NCI-H345 (cell line): ENCODE results near the gene MEGF6.
"Not testable (repeated sequence)": the region's sequence is repeated elsewhere in the genome, so short reads cannot be mapped to it uniquely, and the experiment has no call there.

Experiments used
- DNase-seq: peaks from one replicate; lab custom pipeline; 2025; lab: John Stamatoyannopoulos, UW

Gene MEGF6

DNA sequence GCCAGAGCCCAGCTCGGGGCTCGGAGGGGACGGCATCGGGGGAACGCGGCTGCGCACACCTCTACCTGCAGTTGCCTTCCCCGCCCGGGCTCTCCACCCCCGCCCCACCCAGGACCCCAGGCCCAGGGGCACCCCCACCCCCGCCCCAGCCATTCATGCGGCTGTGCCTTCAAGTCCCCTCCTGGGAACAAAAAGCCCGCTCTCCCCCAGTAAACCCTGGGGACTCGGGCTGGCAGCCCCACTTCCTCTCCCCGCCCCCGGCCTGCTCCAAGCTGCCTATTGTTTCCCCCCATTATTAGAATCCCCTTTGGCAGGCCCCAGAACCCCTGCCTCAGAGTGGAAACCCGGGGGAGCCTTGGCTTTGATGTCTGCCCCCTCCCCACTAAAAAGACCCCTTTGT is 18.0 kb downstream of the MEGF6 start:
- no peak for DNase-seq

DNA sequence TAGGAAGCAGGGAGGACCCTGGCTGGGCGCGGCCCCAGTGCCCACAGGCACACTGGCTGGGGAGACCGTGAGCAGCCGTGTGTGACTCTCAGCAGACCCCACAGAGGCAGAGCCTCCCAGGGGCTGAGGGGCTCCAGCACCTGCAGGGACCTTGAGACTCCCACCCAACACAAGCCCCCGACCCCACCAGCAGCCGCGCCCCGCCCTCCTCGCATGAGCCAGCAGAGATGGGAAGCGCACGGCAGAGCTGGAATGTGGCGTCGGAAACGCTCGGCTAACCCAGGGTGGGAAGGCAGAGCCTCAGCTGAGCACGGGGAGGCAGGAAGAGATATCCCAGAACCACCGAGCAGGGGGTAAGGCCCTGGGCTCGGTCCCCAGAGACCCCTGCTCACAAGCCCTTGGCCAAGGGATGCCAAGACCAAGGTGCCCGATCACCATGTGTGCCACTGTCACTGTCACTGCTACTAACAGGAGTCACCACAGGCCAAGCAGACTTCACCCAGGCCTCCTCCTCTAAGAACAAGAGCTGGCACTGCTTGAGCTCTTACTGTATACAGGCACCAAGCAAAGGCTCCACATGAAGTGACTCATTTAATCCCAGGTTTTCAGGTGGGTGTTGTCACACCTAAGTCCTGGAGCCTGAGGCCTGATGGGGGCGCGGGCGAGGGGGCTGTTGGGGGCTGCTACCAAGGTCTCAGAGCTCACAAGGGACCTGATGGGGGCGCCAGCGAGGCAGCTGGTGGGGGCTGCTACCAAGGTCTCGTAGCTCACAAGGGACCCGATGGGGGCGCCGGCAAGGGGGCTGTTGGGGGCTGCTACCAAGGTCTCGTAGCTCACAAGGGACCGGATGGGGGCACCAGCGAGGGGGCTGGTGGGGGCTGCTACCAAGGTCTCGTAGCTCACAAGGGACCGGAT is 20.1 kb downstream of the MEGF6 start:
- DNase-seq = no peak

DNA sequence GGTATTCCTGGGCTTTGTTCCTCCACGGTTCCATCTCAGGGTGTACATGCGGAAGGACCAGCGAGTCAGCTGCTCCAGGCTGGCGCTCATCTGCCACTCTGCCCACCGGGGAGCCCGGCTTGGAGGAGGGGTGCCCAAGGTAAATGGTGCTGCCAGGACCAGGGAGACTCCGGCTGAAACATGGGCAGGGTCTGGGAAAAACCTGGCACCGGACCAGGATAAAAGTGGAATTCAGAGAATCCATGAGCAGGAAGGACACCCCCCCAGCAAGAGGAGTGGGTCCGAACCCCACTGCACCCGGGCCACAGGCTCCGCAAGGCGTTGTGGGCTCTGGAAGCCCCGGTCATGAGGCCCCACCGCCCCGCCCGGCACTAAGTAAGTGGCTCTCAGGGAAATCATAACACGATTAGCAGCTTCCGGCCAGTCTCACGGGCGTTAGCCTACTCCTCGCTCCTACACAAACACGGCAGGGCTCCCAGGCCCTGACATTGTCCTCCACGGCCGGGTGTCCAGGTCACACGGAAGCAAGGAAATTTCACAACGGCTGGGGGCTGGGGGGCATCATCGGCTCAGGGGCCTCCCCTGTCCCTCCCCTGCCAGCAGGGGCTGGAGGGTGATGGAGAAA is 21.1 kb downstream of the MEGF6 start:
- no peak for DNase-seq

DNA sequence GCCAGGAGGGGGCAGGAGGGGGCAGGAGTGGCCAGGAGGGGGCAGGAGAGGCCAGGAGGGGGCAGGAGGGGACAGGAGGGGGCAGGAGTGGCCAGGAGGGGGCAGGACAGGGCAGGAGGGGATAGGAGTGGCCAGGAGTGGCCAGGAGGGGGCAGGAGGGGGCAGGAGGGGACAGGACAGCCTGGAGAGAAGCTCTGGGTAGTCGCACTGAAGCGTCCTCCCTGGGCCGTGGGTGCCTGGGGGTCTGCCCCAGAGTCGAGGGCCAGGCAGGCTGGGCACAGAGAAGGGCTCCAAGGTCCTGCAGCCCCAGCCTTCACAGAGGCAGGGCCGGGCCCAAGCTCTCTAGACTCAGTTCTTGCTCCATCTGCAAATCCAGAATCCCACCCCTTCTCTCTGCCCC is 22.9 kb downstream of the MEGF6 start:
- DNase-seq = no peak

DNA sequence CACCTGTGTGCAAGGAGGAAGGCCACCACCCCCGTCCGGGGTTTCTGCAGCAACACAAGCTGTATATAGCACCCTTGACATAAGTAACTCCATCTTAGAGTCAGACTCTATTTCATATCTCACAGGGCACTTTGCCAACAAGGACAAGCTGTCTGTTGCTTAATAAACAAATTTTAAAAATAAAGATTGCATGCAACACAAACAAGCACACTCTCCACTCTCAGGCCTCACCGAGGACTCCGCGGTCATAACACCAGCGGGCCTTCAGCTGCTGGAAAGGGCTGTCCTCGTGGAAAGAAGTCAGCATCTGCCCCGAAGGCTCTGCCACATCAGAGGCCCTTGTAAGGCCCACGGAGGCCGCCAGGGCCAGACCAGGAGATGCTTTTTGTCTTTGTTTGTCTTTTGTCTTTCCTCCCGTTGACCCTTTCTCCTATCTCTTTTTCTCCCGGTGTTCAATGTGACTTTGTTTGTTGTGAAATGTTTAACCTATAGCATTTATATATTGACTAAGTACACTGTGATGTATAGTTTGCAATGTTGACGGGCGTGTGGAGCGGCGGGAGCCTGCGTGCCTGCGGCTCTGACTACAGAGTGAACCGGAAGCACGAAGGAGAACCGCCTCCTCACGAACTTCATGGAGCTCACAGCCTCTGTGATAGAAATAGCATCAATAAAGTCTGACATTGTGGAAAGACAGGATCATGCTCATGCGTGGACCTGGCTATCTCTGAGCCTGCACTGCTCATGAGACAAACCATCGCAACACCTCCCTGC is 24.1 kb downstream of the MEGF6 start:
- no peak for DNase-seq

DNA sequence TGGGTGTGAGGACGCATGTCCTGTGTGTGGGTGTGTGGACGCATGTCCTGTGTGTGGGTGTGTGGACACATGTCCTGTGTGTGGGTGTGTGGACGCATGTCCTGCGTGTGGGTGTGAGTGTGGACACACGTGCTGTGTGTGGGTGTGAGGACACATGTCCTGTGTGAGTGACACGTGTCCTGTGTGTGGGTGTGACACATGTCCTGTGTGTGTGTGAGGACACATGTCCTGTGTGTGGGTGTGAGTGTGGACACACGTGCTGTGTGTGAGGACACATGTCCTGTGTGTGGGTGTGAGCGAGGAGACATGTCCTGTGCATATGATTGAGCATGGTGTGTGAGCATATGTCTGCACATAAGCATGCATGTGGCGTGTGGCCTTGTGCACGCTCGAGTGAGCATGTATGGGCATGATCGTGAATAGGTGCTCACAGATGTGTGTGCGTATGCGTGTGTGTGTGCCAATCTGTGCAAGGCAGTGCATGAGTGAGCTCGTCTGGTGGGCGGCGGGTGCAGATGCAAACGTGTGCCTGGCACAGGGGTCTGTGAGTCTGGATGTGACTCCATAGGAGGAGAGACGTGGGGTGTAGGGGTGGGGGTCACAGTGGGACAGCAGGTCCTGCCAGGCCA is 25.3 kb downstream of the MEGF6 start:
- DNase-seq = no peak

DNA sequence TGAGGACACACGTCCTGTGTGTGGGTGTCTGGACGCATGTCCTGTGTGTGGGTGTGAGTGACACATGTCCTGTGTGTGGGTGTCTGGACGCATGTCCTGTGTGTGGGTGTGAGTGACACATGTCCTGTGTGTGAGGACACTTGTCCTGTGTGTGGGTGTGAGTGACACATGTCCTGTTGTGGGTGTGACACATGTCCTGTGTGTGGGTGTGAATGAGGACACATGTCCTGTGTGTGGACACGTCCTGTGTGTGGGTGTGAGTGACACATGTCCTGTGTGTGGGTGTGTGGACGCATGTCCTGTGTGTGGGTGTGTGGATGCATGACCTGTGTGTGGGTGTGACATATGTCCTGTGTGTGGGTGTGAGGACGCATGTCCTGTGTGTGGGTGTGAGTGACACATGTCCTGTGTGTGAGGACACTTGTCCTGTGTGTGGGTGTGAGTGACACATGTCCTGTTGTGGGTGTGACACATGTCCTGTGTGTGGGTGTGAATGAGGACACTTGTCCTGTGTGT is 25.9 kb downstream of the MEGF6 start:
- not testable (repeated sequence) for DNase-seq

DNA sequence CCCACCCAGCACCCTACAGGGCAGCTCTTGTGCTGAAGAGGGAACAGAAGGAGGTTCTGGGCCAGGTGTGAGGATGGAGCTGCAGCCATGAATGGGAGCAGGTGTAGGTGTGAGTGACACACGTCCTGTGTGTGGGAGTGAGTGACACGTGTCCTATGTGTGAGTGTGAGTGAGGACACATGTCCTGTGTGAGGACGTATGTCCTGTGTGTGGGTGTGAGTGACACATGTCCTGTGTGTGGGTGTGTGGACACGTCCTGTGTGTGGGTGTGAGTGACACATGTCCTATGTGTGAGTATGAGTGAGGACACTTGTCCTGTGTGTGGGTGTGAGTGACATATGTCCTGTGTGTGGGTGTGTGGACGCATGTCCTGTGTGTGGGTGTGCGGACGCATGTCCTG is 26.4 kb downstream of the MEGF6 start:
- DNase-seq = no peak

DNA sequence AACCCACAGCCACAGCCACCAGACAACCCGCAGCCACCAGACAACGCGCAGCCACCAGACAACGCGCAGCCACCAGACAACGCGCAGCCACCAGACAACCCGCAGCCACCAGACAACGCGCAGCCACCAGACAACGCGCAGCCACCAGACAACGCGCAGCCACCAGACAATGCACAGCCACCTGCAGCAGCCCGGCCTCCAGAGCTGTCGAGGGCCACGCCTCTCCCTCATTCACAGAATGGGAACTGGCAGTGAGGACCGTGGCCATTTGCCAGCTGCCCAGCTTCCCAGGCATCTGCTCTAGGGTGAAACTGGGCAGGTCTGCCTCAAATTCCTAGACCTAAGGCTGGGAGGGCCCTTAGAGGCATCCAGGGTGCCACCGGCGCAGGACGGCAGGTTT is 27.6 kb downstream of the MEGF6 start:
- DNase-seq = peak; percentile 27

DNA sequence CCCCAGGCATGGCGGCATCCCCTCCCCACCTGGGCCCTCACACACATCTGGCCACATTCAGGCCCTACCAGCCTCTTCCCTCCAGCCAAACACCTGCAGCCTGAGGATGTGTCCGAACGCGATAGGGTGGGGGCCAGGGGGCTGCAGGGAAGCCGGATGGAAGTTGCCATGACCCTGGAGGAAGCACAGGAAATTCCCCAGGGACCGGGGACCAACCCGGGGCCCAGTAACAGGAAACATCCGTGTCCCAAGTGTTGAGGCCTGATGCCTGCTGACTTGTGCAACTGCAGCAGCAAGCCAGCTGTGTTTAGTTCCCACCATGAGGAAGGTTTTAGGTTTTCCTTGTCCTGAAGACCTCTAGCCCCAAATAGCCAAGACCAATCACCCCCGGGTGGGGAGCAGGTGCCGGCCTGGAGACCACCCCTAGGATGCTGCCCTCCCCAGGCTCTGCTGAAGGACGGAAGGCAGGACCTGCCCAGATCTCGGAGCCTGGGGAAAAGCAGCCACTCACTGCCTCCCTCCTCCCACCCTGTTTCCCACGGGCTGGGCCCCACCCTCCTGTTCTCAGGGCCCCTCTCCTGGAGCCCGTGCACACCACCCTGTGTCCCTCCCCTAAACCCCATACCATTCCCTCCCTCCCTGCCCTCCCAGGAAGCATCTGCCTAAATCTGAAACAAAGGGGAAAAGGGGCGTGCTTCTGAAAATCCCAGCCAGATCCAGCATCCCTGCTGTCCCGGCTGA is 29.8 kb downstream of the MEGF6 start:
- DNase-seq = no peak

DNA sequence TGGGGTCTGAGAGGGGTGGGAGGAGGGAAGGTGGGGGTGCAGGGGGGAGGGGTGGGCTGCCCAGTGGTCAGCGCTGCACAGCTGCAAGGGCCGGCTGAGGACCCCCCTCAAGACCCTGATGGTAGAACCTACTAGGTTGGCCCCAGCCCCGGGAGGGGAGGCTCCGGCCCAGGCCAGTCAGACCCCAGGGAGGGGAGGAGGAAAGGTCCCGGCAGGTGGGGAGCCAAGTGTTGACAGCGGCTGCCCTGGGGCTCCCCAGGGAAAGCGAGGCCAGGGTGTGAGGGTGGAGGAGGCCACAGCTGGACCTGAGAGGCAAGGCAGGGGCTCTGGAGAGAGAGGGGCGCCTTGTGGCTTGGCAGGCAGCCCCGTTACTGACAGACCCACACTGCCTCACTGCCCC is 31.1 kb downstream of the MEGF6 start:
- DNase-seq = no peak

DNA sequence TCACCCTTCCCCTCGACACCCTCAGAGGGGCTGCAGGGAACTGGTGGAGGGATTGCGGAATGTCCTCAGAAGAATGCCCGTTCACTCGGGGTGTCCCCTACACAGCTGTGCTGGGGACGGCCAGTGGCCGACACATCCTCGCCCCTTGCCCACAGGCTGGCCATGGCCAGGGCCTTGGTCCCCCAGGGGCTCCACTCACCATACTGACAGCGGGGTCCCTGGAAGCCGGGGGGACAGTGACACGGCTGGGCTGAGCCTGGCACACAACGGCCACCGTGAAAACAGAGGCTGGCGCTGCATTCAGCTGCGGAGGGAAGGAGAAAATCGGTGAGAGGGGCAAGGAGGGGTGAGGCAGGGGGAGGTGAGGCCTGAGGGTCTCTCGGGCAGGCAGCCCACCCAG is 31.7 kb downstream of the MEGF6 start:
- no peak for DNase-seq

DNA sequence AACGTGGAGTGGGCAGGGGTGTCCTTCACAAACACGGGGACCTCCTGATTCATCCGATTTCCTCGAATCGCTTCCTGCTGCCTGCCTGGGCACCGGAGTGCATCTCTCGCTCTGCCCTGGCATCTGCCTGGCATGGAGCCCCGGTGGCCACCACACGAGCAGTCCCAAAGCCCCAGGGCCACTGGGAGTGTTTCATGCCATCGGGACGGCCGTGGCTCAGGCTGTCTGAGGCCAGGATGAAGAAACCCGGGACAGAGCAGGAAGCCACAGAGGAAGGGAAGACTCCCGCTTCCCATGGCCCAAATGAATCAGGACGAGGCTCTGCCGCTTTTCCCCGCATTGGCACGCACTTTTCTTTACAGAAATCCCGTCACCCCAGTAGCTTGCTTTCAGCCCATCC is 32.4 kb downstream of the MEGF6 start:
- no peak for DNase-seq

DNA sequence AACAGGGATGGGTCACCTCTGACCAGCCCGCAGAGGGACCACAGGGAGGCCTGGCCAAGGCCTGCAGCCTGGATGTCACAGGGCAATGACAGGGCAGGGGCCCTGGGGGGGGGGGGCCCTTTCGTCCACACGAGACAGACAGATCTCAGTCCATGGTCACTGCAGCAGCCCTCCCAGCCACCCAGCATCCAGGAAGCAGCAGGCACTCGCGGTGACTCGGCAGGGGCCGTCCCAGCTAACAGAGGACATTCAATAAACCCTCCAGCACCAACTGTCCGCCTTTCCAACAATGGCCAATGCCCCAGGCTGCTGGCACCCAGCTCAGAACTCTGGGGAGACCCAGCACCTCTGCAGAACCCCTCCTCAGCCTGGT is 32.9 kb downstream of the MEGF6 start:
- no peak for DNase-seq

DNA sequence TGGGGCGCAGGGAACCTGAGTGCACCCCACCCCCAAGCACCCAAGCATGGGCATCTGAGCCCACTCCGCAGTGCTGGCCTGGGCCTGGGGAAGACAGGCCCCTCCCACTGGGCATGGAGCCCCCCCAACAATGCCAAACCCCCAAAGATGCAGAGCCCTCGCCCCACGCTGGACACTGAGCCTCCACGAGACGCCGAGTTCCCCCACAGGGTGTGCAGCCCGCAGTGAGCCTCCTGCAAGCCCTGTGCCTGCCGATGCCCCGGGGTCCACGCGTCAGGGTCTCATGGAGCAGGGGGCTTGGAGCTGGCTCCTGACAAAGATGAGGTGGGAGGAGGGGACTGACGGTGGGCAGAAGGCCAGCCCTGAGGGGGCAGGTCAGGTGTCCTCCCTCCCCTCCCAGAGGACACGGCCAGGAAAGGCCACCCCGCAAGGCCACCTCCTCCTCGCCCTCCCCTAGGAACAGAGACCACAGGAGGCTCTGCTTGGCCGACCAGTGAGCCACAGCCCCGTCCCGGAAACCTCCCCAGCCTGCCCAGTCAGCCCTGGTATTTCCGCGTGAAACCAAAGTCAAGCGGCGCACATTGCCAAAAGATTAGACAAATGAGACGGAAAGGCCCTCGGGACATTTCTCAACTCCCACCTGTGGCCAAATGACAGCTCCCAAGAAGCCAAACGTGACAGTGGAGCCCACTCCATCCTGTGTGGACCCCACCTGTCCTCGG is 33.4 kb downstream of the MEGF6 start:
- no peak for DNase-seq

DNA sequence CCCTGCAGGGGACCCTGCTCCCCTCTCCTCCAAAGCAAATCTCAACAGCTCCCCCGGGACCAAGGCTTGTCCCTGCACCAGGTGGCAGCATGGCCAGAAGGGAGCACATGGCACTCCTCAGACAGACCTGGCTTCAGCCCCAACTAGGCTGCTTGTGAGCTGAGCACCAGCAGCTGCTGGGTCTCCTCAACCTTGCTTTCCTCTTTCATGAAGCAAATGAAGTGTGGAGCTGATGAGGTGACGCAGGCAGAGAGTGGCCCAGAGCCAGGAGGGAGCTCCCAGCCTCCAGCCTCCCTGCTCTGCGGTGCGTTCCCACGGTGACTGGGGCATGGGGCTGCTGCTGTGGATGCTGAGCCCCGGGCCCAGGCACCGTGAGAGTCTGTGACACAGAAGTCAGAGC is 34.0 kb downstream of the MEGF6 start:
- DNase-seq = peak; percentile 68

DNA sequence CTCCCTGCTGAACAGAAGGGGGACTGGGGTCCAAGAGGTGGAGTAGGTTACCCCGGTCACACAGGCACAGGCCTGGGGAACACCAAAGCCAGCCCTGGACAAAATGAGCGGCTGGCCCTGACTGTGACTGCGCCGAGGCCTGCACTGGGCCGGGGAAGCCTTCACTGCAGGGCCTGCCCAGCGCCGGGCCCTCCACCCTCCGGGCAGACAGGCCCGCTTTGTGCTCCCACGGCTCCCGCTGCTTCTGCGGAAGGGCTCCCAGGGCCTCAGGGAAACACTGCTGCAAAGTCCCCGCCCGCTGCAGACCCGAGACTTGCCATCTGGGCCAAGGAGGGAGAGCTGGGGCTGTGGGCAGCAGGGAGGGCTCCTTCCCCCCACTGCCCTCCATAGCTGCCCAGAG is 35.3 kb downstream of the MEGF6 start:
- no peak for DNase-seq

DNA sequence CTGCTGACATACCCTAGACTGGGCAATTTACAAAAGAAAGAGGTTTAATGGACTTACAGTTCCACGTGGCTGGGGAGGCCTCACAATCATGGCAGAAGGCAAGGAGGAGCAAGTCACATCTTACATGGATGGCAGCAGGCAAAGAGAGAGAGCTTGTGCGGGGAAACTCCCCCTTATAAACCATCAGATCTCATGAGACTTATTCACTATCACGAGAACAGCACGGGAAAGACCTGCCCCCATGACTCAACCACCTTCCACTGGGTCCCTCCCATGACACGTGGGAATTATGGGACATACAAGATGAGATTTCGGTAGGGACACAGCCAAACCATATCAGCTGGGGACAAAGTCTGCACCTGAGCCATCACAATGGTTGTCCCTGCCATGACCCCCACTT is 35.8 kb downstream of the MEGF6 start:
- DNase-seq = not testable (repeated sequence)

DNA sequence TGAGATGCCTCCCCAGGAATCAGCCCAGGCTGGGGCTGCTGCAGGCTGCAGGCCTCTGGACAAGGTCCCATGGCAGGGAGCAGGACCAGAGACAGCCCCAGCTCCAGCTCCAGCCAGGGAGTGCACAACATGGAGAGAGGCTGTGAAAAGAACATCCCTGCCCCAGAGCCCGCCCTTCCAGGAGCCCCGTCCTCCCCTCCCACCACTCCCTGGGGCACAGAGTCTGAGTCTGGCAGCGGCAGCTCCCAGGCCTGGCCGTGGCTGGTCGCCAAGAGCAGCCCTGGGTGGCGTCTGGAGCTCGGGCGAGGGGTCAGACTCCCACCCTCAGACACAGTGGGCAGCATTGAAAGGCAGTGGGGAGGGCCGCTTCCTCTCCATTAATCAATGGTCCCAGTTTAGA is 37.8 kb downstream of the MEGF6 start:
- DNase-seq = no peak

DNA sequence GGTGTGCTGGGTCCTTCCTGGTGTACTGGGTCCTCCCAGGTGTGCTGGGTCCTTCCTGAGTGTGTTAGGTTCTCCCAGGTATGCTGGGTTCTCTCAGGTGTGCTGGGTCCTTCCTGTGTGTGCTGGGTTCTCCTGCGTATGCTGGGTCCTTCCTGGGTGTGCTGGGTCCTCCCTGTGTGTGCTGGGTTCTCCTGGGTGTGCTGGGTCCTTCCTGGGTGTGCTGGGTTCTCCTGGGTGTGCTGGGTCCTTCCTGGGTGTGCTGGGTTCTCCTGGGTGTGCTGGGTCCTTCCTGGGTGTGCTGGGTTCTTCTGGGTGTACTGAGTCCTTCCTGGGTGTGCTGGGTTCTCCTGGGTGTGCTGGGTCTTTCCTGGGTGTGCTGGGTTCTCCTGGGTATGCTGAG is 38.7 kb downstream of the MEGF6 start:
- DNase-seq = not testable (repeated sequence)

DNA sequence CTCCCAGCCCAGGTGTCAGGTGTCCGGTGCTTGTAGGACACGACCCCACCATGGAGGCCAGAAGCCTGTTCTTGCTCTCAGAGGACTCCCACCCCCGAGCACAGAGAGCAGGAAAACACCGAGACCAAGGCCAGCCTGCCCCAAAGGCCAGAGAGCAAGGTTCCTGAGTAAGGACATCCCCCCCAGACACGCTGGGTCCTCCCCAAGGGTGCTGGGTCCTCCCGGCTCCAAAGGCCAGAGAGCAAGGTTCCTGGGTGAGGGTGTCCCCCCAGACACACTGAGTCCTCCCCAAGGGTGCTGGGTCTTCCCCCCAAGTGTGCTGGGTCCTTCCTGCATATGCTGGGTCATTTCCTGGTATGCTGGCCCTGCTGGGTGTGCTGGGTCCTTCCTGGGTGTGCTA is 40.0 kb downstream of the MEGF6 start:
- DNase-seq = no peak
